GM19455 (cell line): ENCODE results near the gene VKORC1.
"Not testable (repeated sequence)": the region's sequence is repeated elsewhere in the genome, so short reads cannot be mapped to it uniquely, and the experiment has no call there.

Experiments
- ATAC-seq: cut with Tn5 transposase; IDR thresholded peaks from one replicate; pipeline ENCODE4 v1.9.1; 2021; ENCODE audit not compliant: unreplicated experiment

Gene VKORC1

DNA sequence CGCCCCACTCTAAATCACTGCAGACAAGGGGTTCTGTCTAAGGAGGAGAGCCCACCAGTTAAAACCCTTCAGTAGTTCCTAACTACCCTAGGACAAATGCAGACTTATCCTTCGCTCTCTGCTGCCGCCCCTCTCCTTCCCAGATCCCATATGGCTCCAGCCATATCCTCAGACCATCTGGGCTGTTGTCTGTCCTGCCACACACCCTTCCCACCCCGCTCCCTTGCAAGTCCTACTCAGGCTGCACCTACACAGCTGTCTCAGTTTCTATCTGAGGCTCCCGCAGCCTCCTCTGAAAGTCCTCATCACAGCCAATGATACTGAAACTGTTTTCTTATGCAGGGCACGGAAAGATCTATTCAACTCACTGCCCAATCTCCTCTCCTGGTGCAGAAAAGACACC is 12.9 kb upstream of the VKORC1 start:
- ATAC-seq: peak; percentile 38

DNA sequence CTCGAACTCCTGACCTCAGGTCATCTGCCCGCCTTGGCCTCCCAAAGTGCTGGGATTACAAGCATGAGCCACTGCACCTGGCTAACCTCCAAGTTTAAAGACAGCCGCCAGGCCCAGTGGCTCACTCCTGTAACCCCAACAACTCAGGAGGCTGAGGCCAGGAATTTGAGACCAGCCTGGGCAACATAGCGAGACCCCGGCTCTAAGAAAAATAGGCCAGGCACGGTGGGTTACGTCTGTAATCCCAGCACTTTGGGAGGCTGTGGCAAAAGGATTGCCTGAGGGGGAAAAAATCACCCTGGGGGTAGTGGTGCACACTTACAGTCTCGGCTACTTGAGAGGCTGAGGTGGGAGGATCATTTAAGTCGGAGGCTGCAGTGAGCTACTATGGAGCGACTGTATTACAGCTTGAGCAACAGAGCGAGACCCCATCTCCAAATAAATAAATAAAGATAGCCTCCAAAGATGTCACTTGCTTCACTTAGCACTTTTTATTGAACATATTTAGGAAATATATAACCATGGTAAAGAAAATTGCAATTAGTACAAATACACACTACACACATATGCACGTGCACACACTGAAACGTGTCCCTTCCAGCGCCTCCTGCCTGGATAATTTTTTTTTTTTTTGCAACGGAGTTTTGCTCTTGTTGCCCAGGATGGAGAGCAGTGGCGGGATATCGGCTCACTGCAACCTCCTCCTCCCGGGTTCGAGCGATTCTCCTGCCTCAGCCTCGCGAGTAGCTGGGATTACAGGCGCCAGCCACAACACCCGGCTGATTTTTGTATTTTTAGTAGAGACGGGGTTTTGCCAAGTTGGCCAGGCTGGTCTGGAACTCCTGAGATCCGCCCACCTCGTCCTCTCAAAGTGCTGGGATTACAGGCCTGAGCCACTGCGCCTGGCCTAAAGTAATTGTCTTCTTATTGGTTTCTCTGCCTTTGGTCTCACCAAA is 12.2 kb upstream of the VKORC1 start:
- no peak for ATAC-seq

DNA sequence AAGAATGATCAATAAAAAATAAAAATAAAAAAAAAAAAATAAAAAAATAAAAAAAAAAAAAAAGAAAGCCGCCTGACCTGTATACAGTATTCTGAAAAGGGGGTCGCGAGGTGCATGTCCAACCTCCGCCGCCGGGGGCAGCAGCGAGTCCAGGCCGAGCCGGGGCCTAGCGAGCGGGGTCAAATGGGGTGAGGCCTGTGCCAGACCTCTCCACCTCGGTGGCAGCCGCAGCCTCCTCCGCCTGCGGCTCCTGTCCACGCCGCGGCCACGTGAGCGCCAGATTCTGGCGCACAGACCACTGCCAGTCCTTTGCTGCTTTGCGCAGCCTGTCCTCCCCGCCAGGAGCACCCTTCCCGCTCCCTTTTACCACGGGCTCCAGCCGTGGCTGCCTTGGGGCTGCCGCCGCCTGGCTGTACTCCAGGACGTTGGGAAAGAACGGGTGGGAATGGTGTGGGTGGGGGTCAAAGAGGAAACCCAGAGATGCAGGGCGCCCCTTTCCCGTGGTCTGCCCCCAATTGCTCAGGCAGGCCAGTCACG is 11.1 kb upstream of the VKORC1 start:
- peak; percentile 28 for ATAC-seq

DNA sequence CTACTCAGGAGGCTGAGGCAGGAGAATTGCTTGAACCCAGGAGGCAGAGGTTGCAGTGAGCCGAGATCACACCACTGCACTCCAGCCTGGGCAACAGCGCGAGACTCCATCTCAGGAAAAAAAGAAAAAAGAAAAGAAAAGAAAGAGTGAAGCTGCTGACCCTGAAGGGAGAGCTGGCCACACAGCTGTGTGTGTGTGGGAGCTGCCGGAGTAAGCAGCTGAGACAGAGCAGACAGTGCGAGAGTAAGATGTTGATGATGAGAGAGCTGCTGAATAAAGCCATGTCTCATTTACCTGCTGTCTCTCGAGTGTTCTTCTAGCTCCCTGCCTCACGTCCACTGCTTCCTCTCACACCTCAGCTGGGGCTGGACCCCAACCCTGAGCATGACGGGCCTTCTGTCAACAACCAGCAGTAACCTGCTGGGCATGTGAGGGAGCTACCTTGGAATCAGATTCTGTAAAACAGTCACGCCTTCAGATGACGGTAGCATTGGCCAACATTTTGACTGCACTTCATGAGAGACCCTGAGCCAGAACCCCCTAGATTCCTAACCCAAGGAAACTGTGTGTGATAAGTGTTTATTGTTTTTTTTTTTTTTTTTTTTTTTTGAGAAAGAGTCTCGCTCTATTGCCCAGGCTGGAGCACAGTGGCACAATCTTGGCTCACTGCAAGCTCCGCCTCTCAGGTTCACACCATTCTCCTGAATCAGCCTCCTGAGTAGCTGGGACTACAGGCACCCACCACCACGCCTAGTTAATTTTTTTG is 6.5 kb upstream of the VKORC1 start:
- not testable (repeated sequence) for ATAC-seq

DNA sequence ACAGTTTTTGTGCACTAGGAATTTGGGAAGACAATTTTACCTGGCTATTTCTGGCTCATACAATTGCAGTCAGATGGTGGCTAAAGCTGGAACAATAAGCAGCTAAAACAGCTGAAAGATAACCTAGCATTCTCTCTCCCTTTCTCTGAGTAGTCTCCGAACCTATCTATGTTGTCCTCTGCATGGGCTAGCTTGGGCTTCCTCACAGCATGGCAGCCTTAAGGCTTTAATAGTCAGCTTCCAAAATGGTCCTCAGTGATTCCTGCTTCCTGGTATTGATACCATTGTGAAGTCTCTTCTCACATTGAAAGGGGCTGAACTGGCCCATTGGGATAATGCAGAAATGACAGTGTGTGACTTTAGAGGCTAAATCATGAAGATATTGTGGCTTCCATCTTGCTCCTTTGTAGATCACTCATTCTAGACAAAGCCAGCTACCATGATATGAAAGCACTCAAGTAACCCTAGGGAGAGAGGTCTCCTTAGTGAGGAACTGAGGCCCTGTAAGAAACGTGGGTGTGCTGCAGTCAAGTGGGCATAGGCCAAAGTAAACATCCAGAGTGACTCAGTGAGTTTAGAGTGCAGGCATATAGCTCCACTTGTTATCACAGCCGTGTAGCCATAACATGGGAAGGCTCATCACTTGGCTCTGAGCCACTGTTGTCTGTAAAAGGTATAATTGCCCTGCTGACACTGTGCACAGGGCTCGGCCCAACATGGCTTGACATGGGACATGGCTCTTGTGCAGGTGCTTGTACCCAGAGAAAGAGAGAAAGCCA is 5.5 kb upstream of the VKORC1 start:
- no peak for ATAC-seq

DNA sequence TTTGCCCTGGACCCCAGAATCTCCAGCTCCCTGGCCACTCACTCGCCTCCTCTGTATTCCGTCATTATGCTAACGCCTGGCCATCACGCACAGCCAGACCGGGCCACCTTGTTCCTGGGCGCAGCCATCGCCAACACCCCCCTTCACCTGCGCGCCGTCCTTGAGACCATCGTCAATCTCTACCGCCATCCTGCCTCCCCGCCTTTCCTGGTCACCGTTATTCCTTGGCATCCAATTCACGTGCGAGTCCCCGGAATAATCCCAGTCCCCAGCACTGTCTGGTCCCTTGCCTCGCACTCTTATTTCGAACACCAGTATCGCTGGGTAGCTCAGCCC is 541 bp downstream of the VKORC1 start:
- no peak for ATAC-seq

DNA sequence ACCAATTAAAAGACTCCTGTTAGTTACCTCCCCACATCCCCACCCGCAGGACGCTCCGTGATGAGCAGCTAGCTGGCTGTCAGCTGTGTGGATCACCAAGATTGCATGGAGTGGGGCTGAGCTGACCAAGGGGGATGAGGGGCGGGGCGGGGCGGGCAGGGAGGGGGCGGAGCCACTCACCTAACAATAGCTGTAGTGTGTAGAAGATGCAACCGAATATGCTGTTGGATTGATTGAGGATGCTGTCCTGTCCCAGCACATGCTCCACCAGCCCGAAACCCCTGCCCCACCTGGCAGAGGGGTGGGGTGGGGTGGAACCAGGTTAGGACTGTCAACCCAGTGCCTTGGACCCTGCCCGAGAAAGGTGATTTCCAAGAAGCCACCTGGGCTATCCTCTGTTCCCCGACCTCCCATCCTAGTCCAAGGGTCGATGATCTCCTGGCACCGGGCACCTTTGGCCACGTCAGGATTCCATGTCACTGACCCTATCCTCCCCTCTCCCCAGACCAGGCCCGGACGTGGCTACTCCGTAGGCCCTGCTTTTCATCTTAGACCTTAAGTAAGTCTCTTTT is 1.4 kb downstream of the VKORC1 start:
- no peak for ATAC-seq

DNA sequence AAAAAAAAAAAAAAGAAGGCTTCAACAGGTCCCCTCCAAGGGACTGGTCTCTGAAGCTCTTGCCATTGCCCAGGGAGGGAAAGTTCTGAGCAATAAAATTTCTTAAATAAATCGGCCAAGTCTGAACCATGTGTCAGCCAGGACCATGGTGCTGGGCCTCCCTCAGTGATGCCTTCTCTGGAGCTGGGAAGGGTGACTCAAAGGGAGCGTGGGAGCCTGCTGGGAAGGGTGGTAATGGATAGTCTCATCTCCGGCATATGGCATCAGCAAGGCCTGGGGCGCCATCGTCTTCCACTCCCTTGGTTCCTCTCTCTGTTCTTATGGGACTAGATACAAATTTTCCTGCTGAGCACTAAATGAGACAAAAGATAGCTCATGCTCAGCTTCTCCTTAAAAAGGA is 2.3 kb downstream of the VKORC1 start:
- ATAC-seq: no peak

DNA sequence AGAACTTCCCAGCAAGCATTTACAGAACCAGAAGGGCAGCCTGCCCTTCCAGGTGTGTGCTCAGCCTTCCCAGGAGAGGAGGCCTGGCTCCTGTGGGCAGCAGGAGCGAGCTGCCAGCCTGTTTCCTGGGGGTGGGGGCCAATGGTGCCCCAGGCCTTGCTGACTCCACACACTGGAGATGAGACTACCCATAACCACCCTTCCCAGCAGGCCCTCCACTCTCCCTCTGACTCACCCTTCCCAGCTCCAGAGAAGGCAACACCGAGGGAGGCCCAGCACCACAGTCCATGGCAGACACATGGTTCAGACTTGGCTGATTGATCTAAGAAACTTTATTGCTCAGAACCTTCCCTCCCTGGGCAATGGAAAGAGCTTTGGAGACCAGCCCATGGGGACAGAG is 4.1 kb downstream of the VKORC1 start:
- ATAC-seq: no peak

DNA sequence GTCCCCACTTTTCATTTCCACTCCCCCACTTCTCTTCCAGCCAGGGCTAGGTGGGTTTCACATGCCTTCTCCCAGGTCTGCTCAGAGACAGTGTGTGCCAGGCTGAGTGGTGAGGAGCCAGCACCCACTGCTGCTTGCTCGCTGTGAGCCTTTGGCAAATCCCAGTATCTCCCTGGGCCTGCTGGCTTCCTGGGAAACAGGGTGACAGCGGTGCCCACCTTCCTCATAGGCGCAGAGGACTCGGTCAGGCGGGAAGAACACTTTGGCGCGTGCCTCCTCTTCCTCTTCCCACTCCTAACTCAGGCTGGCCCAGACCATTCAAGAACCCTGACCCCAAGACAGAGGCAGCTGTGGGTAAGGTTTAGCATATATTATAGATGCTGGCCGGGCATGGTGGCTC is 5.4 kb downstream of the VKORC1 start:
- ATAC-seq: no peak

DNA sequence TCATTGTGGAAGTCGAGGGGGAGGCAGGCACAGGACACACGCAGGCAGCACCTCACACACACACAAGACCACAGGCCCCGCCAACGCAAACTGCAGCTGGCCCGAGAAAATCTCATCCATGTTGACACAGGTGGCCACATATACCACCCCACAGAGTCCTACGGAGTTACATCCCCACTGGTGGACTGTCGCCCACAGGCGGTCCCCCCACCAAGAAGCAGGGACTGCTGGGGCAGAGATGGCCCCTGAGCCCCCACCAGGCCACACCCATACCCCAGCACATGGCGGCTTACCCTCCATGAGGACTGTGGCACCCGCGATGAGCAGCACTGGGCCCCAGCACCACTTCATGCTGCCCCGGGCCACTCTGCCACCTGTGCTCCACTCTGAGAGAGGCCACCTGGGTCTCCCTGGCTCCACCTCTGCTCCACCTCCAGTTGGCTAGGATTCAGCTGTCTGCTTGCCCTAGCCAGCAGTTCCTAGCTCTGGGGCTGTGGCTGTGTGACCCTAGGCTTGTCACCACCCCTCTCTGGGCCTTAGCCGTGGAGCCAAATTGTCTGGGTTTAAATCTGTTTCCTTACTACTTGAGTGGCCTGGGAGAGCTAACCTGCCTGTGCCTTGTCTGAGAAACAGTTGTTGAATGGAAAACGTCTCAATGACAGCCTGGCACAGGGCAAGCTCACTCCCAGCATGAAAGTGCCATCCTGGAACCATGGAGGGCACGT is 6.0 kb downstream of the VKORC1 start, which contains the start of gene PRSS53:
Gene PRSS53, minus strand, starts transcription at position 485 of the 725 bp plus-strand sequence. Its CDS starts 134 bp downstream, at position 351.
- no peak for ATAC-seq

DNA sequence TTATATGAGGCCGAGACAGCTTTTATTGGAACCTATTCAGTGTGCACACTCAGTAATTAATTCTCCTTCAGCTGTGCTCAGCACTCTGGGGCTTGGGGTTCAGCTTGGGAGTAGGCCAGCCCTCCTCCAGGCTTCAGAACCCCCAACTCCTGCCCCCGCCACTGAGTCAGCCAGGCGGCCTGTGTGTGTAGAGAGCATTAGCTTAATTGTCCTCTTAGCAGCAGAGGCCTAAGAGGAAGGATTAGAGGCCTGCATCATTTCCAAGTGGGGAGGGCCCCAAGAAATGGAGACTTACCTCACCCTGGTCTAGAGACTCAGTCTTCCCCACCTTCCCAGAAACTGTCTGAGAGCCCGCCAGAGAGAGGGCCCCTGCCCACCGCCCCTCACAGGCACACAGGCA is 6.6 kb downstream of the VKORC1 start:
- ATAC-seq: no peak

DNA sequence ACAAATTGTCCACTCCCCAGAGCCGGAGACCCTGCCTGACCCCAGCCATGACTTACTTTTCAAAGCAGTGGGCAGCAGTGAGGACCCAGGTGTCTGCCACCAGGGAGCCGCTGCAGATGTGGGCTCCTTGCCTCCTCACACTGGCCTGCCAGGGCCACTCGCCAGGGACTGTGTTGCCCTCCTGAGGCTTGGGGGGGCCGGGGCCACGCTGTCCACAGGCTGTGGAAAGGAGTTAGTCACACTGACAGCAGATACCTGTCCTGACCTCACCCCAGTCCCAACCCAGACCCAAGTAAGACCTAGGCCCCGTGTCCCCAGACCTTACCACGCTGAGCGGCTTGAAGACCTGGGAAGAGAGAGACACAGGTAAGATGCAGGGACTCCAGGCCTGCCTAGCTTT is 7.1 kb downstream of the VKORC1 start:
- ATAC-seq: no peak

DNA sequence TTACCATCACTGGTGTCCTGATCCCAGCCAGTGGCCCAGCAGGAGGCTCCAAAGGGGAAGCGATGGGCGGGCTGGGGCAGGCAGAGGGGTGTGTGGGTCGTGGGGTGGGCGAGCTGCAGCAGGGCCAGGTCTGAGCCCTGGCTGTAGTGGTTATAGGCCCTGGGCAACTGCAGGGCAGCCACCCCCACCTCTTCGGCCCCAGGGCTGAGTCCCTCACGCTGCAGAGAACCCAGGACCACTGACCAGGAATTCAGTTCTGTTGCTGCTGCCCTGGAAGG is 8.0 kb downstream of the VKORC1 start:
- no peak for ATAC-seq

DNA sequence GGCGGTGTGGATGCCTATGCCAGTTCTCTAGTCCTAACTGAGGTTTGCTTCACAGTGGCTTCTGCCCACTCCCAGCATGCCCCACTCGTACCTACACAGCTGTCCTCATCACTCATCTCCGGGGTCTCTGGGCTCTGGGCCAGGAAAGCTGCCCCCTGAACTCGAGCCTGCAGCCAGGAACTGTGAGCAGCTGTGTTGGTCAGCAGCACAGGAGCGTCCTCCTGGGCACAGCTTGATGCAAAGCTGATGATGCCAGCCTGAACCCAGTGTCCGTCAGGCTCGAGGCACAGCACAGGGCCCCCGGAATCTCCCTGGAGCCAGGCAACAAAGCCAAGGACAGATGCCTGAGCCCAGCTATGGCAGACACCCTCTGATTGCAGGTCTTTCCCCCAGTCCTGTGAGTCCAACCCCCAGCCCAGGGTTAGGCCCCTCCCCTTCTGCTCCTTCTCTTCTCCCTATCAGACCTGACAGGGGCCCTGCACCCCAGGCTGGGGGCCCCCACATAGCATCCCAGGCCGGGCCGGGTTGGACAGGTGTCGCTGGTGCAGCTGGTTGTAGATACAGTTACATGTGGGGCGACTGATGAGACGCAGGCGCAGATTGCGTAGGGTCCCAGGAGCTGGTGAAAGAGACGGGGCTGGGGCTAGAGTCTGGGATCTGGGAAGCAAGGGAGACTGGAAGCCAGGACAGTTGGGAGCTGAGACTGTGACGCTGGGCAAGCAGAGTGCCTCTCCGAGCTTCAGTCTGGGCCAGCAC is 8.5 kb downstream of the VKORC1 start:
- no peak for ATAC-seq

DNA sequence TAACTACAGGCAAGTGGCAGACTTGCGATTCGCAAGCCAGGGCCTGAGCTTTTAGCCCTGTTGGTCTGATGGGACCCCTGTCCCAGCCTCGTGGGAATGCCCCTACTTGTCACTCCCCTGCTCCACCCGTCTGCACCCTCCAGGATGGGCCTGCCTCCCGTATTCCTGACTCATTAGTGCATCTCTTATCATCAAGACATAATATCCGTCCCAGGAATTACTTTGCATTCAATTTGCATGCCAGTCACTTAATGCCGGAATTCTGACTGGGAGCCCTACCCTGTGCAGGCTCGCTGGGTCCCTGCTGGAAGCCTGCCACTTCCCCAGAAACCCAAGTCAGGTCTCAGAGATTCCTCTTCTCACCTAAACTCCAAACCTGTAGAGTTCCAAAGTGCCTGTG is 9.2 kb downstream of the VKORC1 start:
- no peak for ATAC-seq

DNA sequence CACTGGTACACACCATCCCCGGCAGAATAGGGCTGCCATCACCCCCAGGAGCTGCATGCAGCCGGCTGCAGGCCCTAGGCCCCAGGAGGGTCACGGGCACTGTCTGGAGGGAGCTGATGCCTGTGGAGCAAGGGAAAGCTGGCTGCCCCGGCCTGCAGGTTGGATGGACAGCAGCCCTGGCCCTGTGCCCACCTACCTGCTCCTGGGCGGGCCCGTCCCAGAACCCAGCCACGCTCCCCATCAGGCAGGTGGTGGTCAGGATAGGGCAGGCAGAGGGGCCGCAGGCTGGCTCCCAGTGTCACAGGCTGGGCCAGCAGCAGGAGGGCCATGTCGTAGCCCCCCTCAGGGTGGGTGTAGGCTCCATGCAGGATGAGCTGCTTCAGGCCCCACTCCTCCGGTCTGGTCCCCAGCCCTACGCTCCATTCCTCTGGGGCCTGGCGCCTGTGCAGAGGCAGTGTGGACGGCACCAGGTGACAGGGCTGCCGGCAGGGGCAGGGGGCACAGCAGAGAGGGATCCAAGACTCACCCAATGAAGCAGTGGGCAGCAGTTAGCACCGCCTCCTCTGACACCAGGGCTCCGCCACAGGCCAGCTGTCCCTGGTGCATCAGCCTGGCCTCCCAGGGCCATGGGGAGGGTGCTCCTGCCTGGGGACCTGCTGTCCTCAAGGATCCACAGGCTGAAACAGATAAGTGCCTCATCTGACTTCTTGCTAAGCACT is 9.9 kb downstream of the VKORC1 start:
- ATAC-seq: no peak

DNA sequence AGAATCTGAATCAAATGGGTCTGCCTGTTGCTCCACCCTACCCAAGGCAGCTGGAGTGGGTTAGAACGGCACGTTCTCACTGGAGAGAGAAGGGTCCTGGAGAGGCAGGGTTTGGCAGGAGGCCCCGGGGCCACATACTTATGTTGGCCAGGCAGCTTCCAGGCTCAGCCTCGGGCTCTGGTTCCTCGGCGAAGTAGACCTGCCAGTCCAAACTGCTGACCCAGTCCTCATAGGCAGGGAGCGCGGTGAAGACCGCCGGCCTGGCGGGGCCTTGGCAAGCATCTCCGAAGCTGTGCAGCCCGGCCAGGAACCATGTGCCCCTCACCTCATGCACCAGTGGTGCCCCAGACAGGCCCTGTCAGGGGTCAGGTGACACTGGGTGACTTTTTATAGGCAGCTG is 10.6 kb downstream of the VKORC1 start:
- no peak for ATAC-seq

DNA sequence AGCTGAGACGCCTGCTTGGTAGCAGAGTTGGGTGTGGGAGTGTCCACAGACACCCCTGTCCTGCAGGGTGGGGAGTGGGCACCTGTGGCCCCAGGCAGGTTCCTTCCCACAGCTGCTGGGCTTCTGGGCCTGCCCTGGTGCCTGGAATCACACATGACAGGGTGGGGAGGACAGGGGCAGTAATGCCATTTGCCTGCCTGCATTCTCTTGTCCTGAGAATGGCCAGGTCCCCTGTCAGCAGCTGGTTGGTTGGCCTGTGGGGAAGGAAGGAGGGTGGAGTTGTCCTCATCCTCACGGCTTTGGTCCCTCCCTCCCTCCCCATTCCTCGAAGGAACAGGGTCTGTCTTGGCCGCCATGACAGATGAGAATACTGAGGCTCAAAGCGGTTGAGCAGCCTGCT is 11.0 kb downstream of the VKORC1 start:
- ATAC-seq: no peak
